Breast epithelium (tissue), 3 donors: ENCODE data around the gene SLC10A3.

Experiments used
- POLR2AphosphoS5 ChIP-seq, 3 donors: sonication (generic); formaldehyde crosslinking; IDR thresholded peaks; one replicate each; pipeline ENCODE4 v1.6.1; 2017; ENCODE audit warnings: antibody characterized with exemption in 3 of 3
- TF ChIP-seq, protein P1 (sequence below), 3 donors: fragments of 450-650 bp; IDR thresholded peaks; one replicate each; pipeline ENCODE4 v1.5.1; 2016 to 2017; ENCODE audit warnings: antibody characterized with exemption in 3 of 3, mild to moderate bottlenecking in 3 of 3, moderate library complexity in 3 of 3

DNA sequence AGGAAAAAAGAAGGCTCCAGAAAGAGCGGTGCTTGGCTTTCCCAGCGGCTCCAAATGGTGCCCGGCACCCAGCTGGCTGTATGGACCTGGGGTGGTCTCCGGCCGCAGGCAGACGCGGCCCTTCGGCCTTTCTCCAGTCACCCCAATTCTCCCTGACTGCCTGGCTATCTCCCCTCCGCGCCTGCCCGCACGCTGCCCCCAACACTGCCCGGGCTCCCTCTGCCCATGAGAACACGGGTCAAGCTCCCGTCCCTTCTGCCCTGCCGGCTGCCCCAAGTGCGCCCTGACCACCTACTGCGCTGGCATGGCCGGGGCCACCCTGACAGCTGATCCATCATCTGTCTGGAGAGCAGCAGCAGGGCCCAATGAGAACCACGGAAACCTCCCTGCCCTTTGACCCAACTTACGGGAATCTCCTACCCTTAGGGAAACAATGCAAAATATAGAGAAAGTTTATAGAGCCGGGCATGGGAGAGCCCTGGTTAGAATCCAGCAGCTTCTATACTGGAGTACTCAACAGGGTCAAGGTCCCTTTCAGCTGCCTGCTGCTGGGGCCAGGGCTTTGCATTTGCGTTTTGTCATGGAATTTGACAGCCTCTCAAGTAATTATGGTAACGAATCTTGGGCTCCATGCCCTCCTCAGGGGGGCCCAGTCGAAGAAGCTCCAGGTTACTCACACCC is 26.8 kb upstream of the SLC10A3 start:
- TF ChIP-seq, protein P1, sequence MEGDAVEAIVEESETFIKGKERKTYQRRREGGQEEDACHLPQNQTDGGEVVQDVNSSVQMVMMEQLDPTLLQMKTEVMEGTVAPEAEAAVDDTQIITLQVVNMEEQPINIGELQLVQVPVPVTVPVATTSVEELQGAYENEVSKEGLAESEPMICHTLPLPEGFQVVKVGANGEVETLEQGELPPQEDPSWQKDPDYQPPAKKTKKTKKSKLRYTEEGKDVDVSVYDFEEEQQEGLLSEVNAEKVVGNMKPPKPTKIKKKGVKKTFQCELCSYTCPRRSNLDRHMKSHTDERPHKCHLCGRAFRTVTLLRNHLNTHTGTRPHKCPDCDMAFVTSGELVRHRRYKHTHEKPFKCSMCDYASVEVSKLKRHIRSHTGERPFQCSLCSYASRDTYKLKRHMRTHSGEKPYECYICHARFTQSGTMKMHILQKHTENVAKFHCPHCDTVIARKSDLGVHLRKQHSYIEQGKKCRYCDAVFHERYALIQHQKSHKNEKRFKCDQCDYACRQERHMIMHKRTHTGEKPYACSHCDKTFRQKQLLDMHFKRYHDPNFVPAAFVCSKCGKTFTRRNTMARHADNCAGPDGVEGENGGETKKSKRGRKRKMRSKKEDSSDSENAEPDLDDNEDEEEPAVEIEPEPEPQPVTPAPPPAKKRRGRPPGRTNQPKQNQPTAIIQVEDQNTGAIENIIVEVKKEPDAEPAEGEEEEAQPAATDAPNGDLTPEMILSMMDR (IDR thresholded peaks at IDR 0.05), result no peak
- no peak for TF ChIP-seq POLR2AphosphoS5 (IDR thresholded peaks at IDR 0.05)
